ENCODE results near the gene ANLN. TPM values are rescaled to one million over a fixed set of nuclear protein-coding genes. Genes with fewer than 3 reads are reported as not detected.

The ANLN gene
- total and polyA plus RNA-seq, 9 of the 15 experiments (the other 6 are each of a cell fraction or from before 2014, with no cell fraction given): 18.1 to 66.2 (median 38.7) TPM

- no peak for FAIRE-seq
These were observed 41.4 kb upstream of the ANLN start for GRCh38 chr7:36348256-36348655.

GRCh38 chr7:36348771-36349170, 40.9 kb upstream of the ANLN start:
- WGBS (ENCODE audit: insufficient coverage, low coverage, missing lambda C conversion rate): 13% methylated on average over 3 of the region's 3 CpGs
- intact Hi-C loops (cut with micrococcal nuclease) (no loop called here), in situ Hi-C loops (cut with MboI) (no loop called here)
- ATAC-seq: no peak
- Histone ChIP-seq H3K9me1 (ENCODE audit: control insufficient read depth, insufficient read depth, low read length) (no peaks in the 10 kb centered on the region), H3K4me2 (ENCODE audit: insufficient read depth, low read length) (no peak overlapping the region), H3K9me3 (replicated peaks; ENCODE audit: control insufficient read depth, insufficient read depth, low read depth, low read length) (no peaks in the 10 kb centered on the region), H2AFZ (ENCODE audit: low read depth, low read length) (no peak overlapping the region), H4K20me1 (replicated peaks; ENCODE audit: control insufficient read depth, insufficient read depth, low read length) (no peaks in the 10 kb centered on the region), H3K4me3 (no peak overlapping the region), H3K27ac (ENCODE audit: extremely low read depth, low read depth, low read length) (no peak overlapping the region), H3K27me3 (ENCODE audit: control insufficient read depth in 2 of 2, insufficient read depth in 2 of 2, low read length in 2 of 2) (peaks cover 5 to 7% of the 10 kb centered on the region in 2 experiments), H3K36me3 (ENCODE audit: control insufficient read depth, insufficient read depth, low read length) (no peaks in the 10 kb centered on the region), H3K79me2 (ENCODE audit: control insufficient read depth, insufficient read depth, low read length) (no peaks in the 10 kb centered on the region), H3K9ac (ENCODE audit: insufficient read depth in 1 of 2, low read depth in 2 of 2, low read length in 2 of 2) (no peak overlapping the region), H3K4me1 (replicated peaks in 1 of 2; ENCODE audit: control insufficient read depth in 2 of 2, insufficient read depth in 2 of 2, low read length in 2 of 2) (no peaks in the 10 kb centered on the region)
- no peak for DNase-seq (ENCODE audit: extremely low read depth in 1 of 4, low spot score in 3 of 4)
- FAIRE-seq: no peak
- POLR2A ChIA-PET: interaction anchor here (1.0 kb wide), 1 partner anchor 15 kb away, joined by 3 read pairs; no protein-coding TSS in a partner anchor
- CTCF ChIA-PET (ENCODE audit: low intra/inter-chr PET ratio): no interaction called here
- no TSS peak for BruUV-seq (replicated peaks)
- TF ChIP-seq LARP7 (IDR thresholded peaks at IDR 0.05) (no peak), ZNF140 (CRISPR knock-in tag; IDR thresholded peaks at IDR 0.05) (no peak), ZFP30 (CRISPR knock-in tag; IDR thresholded peaks at IDR 0.05; ENCODE audit: borderline replicate concordance) (no peak), GTF3C2 (IDR thresholded peaks at IDR 0.05; ENCODE audit: borderline replicate concordance, extremely low read depth, insufficient read length) (no peak), ZNF445 (CRISPR knock-in tag; IDR thresholded peaks at IDR 0.05; ENCODE audit: low read depth) (no peak), E2F5 (CRISPR knock-in tag; IDR thresholded peaks at IDR 0.05) (no peak), NR4A1 (CRISPR knock-in tag; IDR thresholded peaks at IDR 0.05) (no peak), NR4A1 (tag; IDR thresholded peaks at IDR 0.05) (no peak), RBM17 (IDR thresholded peaks at IDR 0.05; ENCODE audit: borderline replicate concordance, low read depth, low read length) (no peak), FIP1L1 (IDR thresholded peaks at IDR 0.05; ENCODE audit: low read depth, low read length, poor library complexity, severe bottlenecking) (no peak), MEF2D (tag; conservative IDR thresholded peaks at IDR 0.05; ENCODE audit: low read depth) (no peak), JUNB (CRISPR knock-in tag; conservative IDR thresholded peaks at IDR 0.05) (no peak), GTF2F1 (IDR thresholded peaks at IDR 0.05; ENCODE audit: low read depth, low read length) (no peak)

More at GRCh38 chr7:36348256-36348655, 41.4 kb upstream of the ANLN start:
- in situ Hi-C loops (cut with MboI): no loop called here
- H3K27me3 ChIP-seq (ENCODE audit: control insufficient read depth in 2 of 2, insufficient read depth in 2 of 2, low read length in 2 of 2): peaks cover 5 to 6% of the 10 kb centered on the region in 2 experiments; a peak in 4 of 5 replicates
- intact Hi-C loops (cut with micrococcal nuclease): no loop called here
- CTCF ChIA-PET (ENCODE audit: low intra/inter-chr PET ratio): no interaction called here
- TF ChIP-seq TAF15 (IDR thresholded peaks at IDR 0.05; ENCODE audit: low read depth, low read length): no peak
- TF ChIP-seq JUNB (CRISPR knock-in tag; conservative IDR thresholded peaks at IDR 0.05): no peak
- no peak for TF ChIP-seq ZNF444 (CRISPR knock-in tag; IDR thresholded peaks at IDR 0.05)
- no peaks in the 10 kb centered on the region for H3K36me3 ChIP-seq (ENCODE audit: control insufficient read depth, insufficient read depth, low read length)
- no TSS peak for BruUV-seq (replicated peaks)
- H3K4me3 ChIP-seq: no peak overlapping the region
- no peak overlapping the region for H3K4me2 ChIP-seq (ENCODE audit: insufficient read depth, low read length)
- H3K4me1 ChIP-seq (replicated peaks in 1 of 2; ENCODE audit: control insufficient read depth in 2 of 2, insufficient read depth in 2 of 2, low read length in 2 of 2): no peaks in the 10 kb centered on the region
- H3K79me2 ChIP-seq (ENCODE audit: control insufficient read depth, insufficient read depth, low read length): no peaks in the 10 kb centered on the region
- no peaks in the 10 kb centered on the region for H3K9me1 ChIP-seq (ENCODE audit: control insufficient read depth, insufficient read depth, low read length)
- POLR2A ChIA-PET: interaction anchor here (1.0 kb wide), 2 partner anchors 10 to 16 kb away, joined by 3 to 4 read pairs; no protein-coding TSS in a partner anchor
- H3K9ac ChIP-seq (ENCODE audit: insufficient read depth in 1 of 2, low read depth in 2 of 2, low read length in 2 of 2): no peak overlapping the region
- ATAC-seq (no peak), DNase-seq (ENCODE audit: extremely low read depth in 1 of 4, low spot score in 3 of 4) (no peak)
- H3K27ac ChIP-seq (ENCODE audit: extremely low read depth, low read depth, low read length): no peak overlapping the region
- no peak overlapping the region for H2AFZ ChIP-seq (ENCODE audit: low read depth, low read length)
- no peaks in the 10 kb centered on the region for H3K9me3 ChIP-seq (replicated peaks; ENCODE audit: control insufficient read depth, insufficient read depth, low read depth, low read length)
- H4K20me1 ChIP-seq (replicated peaks; ENCODE audit: control insufficient read depth, insufficient read depth, low read length): no peaks in the 10 kb centered on the region
